SK-N-SH (cell line): ENCODE results near the gene PBLD. TPM values are rescaled to one million over a fixed set of nuclear protein-coding genes. Genes with fewer than 3 reads are reported as not detected.

ENCODE experiments used
- CTCF ChIA-PET: fragments of 300-600, 350-600 bp; formaldehyde crosslinking; extraction: SDS; loops from one replicate; lab custom pipeline; 2021; lab: Yijun Ruan, JAX
- POLR2A ChIA-PET: fragments of 350-600 bp; sonication (Branson Sonifier 250); formaldehyde crosslinking; extraction: SDS; loops from one replicate; lab custom pipeline; 2020; ENCODE audit warnings: antibody characterized with exemption, inconsistent platforms; lab: Yijun Ruan, JAX
- DNase-seq: peaks from one replicate; pipeline ENCODE4 v3.0.0; 2012
- H2AFZ ChIP-seq: fragments of 200-600 bp; sonication (generic); 2 replicates; pipeline ENCODE4 v1.8.1; 2016; ENCODE audit warnings: antibody characterized with exemption, mild to moderate bottlenecking, low read depth
- H3F3A ChIP-seq: fragments of 200-600 bp; sonication (generic); replicated peaks from 2 replicates; pipeline ENCODE3; 2016; ENCODE audit warnings: antibody characterized with exemption, mild to moderate bottlenecking; ENCODE audit not compliant: insufficient read depth
- H3K27ac ChIP-seq, 2 experiments: fragments of 200-500 bp in 1 of 2; fragments of 200-600 bp in 1 of 2; sonication (Bioruptor generic) in 1 of 2; sonication (generic), shearing (Covaris generic) in 1 of 2; 2 replicates each; pipeline versions ENCODE4 v1.5.1 to v1.6.1; 2014 to 2016; ENCODE audit warnings: low read depth in 2 of 2, inconsistent platforms in 1 of 2, low read length in 1 of 2, mild to moderate bottlenecking in 1 of 2, mixed read lengths in 1 of 2
- H3K27me3 ChIP-seq: fragments of 200-600 bp; sonication (generic), shearing (Covaris generic); 2 replicates; pipeline ENCODE4 v1.6.1; 2016; ENCODE audit warnings: mixed run types; ENCODE audit not compliant: insufficient read depth
- H3K36me3 ChIP-seq, 2 experiments: fragments of 200-500 bp in 1 of 2; fragments of 200-600 bp in 1 of 2; sonication (Bioruptor generic) in 1 of 2; sonication (generic) in 1 of 2; replicated peaks in 1 of 2; 2 replicates each; pipeline versions ENCODE3 to v1.5.1; 2014 to 2016; ENCODE audit warnings: low read length in 1 of 2, mild to moderate bottlenecking in 1 of 2; ENCODE audit not compliant: insufficient read depth in 2 of 2, control insufficient read depth in 1 of 2
- H3K4me1 ChIP-seq, 2 experiments: fragments of 200-500 bp in 1 of 2; fragments of 200-600 bp in 1 of 2; sonication (Bioruptor generic) in 1 of 2; sonication (generic), shearing (Covaris generic) in 1 of 2; 2 replicates each; pipeline versions ENCODE4 v1.5.1 to v1.6.1; 2014 to 2016; ENCODE audit warnings: low read depth in 1 of 2, low read length in 1 of 2, mixed run types in 1 of 2; ENCODE audit not compliant: insufficient read depth in 2 of 2, control insufficient read depth in 1 of 2
- H3K4me2 ChIP-seq: fragments of 200-600 bp; sonication (generic), shearing (Covaris generic); 2 replicates; pipeline ENCODE4 v1.6.1; 2017; ENCODE audit warnings: mixed run types
- H3K4me3 ChIP-seq, 2 experiments: fragments of 200-500 bp in 1 of 2; fragments of 200-600 bp in 1 of 2; sonication (Bioruptor generic) in 1 of 2; sonication (generic), shearing (Covaris generic) in 1 of 2; 2 replicates each; pipeline versions ENCODE4 v1.5.1 to v1.8.1; 2014 to 2016; ENCODE audit warnings: low read depth in 2 of 2, inconsistent platforms in 1 of 2, low read length in 1 of 2, mild to moderate bottlenecking in 1 of 2, mixed read lengths in 1 of 2, moderate library complexity in 1 of 2
- H3K79me2 ChIP-seq: fragments of 200-600 bp; sonication (generic); 2 replicates; pipeline ENCODE4 v1.8.1; 2017; ENCODE audit warnings: mild to moderate bottlenecking; ENCODE audit not compliant: insufficient read depth
- H3K9ac ChIP-seq: fragments of 200-600 bp; sonication (generic); 2 replicates; pipeline ENCODE4 v1.6.1; 2017; ENCODE audit warnings: mixed run types
- H3K9me2 ChIP-seq: fragments of 200-600 bp; sonication (generic); 2 replicates; pipeline ENCODE4 v1.6.1; 2017; ENCODE audit warnings: mixed run types
- H3K9me3 ChIP-seq: fragments of 200-600 bp; sonication (generic); 2 replicates; pipeline ENCODE4 v1.6.1; 2017; ENCODE audit warnings: mixed run types, mild to moderate bottlenecking, moderate library complexity
- H4K20me1 ChIP-seq: fragments of 200-600 bp; sonication (generic); 2 replicates; pipeline ENCODE4 v1.6.1; 2017; ENCODE audit warnings: mild to moderate bottlenecking, mixed run types; ENCODE audit not compliant: insufficient read depth
- CHD2 ChIP-seq: fragments of 150-350 bp; IDR thresholded peaks from 2 replicates; pipeline ENCODE4 v1.6.1; 2018; ENCODE audit warnings: low read length; ENCODE audit not compliant: partially characterized antibody
- CTCF ChIP-seq: fragments of 200-600 bp; sonication (generic); IDR thresholded peaks from 2 replicates; pipeline ENCODE4 v1.6.1; 2017; ENCODE audit warnings: antibody characterized with exemption, mild to moderate bottlenecking, moderate library complexity
- EP300 ChIP-seq, 2 experiments: IDR thresholded peaks; 2 replicates each; pipeline versions ENCODE4 v1.4.0 to v1.6.1; 2012; ENCODE audit warnings: borderline replicate concordance in 1 of 2, low read depth in 1 of 2, low read length in 1 of 2
- EZH2phosphoT487 ChIP-seq: fragments of 200-600 bp; sonication (generic); IDR thresholded peaks from 2 replicates; pipeline ENCODE4 v1.6.1; 2017; ENCODE audit warnings: low read depth, mixed run types, mild to moderate bottlenecking, antibody characterized with exemption, moderate library complexity, borderline replicate concordance
- FOSL2 ChIP-seq: IDR thresholded peaks from 2 replicates; pipeline ENCODE4 v1.4.0; 2012; ENCODE audit warnings: low read depth, mild to moderate bottlenecking, moderate library complexity, borderline replicate concordance
- FOXJ3 ChIP-seq: sonication (generic); formaldehyde crosslinking; IDR thresholded peaks from 2 replicates; pipeline ENCODE4 v1.5.1; 2020; ENCODE audit warnings: mild to moderate bottlenecking, missing genetic modification reagents
- GABPA ChIP-seq: IDR thresholded peaks from 2 replicates; pipeline ENCODE4 v1.4.0; 2012; ENCODE audit warnings: low read depth, mild to moderate bottlenecking
- GATA2 ChIP-seq: sonication (generic); formaldehyde crosslinking; IDR thresholded peaks from 2 replicates; pipeline ENCODE4 v1.5.0; 2020; ENCODE audit warnings: mild to moderate bottlenecking, missing genetic modification reagents
- MEF2A ChIP-seq: IDR thresholded peaks from 2 replicates; pipeline ENCODE4 v1.4.0; 2012; ENCODE audit warnings: low read depth, borderline replicate concordance
- MXI1 ChIP-seq: IDR thresholded peaks from 2 replicates; pipeline ENCODE4 v1.6.1; 2012; ENCODE audit warnings: mild to moderate bottlenecking, low read depth, low read length, improper control_type of control experiment
- NRF1 ChIP-seq: IDR thresholded peaks from 2 replicates; pipeline ENCODE4 v1.6.1; 2012; ENCODE audit warnings: low read depth, mild to moderate bottlenecking, low read length
- PBX3 ChIP-seq: IDR thresholded peaks from 2 replicates; pipeline ENCODE4; 2012
- RXRA ChIP-seq: IDR thresholded peaks from 2 replicates; pipeline ENCODE4 v1.4.0; 2012; ENCODE audit warnings: low read depth, mild to moderate bottlenecking, borderline replicate concordance
- TCF12 ChIP-seq: IDR thresholded peaks from 2 replicates; pipeline ENCODE4 v1.4.0; 2012
- USF2 ChIP-seq: fragments of 150-350 bp; IDR thresholded peaks from 2 replicates; pipeline ENCODE4 v1.6.1; 2017; ENCODE audit warnings: antibody characterized with exemption, low read length, low read depth, borderline replicate concordance
- YY1 ChIP-seq: IDR thresholded peaks from 2 replicates; pipeline ENCODE4 v1.4.0; 2012; ENCODE audit warnings: low read depth, mild to moderate bottlenecking
- ZBTB33 ChIP-seq: IDR thresholded peaks from 2 replicates; pipeline ENCODE4 v1.4.0; 2012; ENCODE audit warnings: low read depth, borderline replicate concordance
- WGBS: methylation state at CpG from one replicate; pipeline ENCODE4 v1.1.6; 2017; ENCODE audit warnings: low lambda C conversion rate; 5-methylcytosine and 5-hydroxymethylcytosine counted together
- polyA plus RNA-seq, 3 experiments: library from polyadenylated mRNA; depleted of rRNA; stranded (reverse); fragments of >200 nt; gene quantifications; 2 replicates each; pipeline ENCODE4 v1.2.3, GENCODE V29; 2012

PBLD gene
- polyA plus RNA-seq, 1 of the 3 experiments (the other 2 are of a cell fraction): 0.94 TPM

- TF ChIP-seq CTCF: no peak
- TF ChIP-seq ZBTB33: no peak
- TF ChIP-seq GABPA: no peak
- no peak for TF ChIP-seq YY1
- TF ChIP-seq, all 33 proteins: peak for 0
Observed at GRCh38 chr10:68371604-68372003, 38.9 kb upstream of the PBLD start (continued).

GRCh38 chr10:68367121-68367520 lies 34.4 kb upstream of the PBLD start:
- CTCF ChIA-PET: no interaction called here
- Histone ChIP-seq H3K4me2 (no peak overlapping the region), H3K36me3 (peaks cover 21 to 71% of the 10 kb centered on the region in 2 experiments), H3K4me3 (no peak overlapping the region), H3K9ac (no peak overlapping the region), H3K4me1 (no peaks in the 10 kb centered on the region), H3K27me3 (no peaks in the 10 kb centered on the region), H3K9me3 (peaks cover 5% of the 10 kb centered on the region; the same call in 1 of the 2 replicates), H2AFZ (no peak overlapping the region), H3K9me2 (no peaks in the 10 kb centered on the region), H4K20me1 (no peaks in the 10 kb centered on the region), H3K79me2 (no peaks in the 10 kb centered on the region), H3K27ac (no peak overlapping the region), H3F3A (peaks cover 18% of the 10 kb centered on the region)
- POLR2A ChIA-PET: no interaction called here
- no peak for DNase-seq
- WGBS: 92% methylated on average over 2 of the region's 2 CpGs
- no peak for TF ChIP-seq FOSL2

- no peaks in the 10 kb centered on the region for H3K27me3 ChIP-seq
- no peak overlapping the region for H3K9ac ChIP-seq
- H3K9me2 ChIP-seq: no peaks in the 10 kb centered on the region
- TF ChIP-seq MXI1 (no peak), CTCF (no peak), USF2 (no peak), EZH2phosphoT487 (no peak), EP300 (IDR thresholded peaks at IDR 0.05; ENCODE audit: borderline replicate concordance in 1 of 2, low read depth in 1 of 2, low read length in 1 of 2) (no peak), FOSL2 (no peak), PBX3 (no peak), RXRA (no peak), CHD2 (no peak), NRF1 (no peak), MEF2A (no peak), TCF12 (no peak), GATA2 (CRISPR knock-in tag) (no peak), FOXJ3 (no peak)
- ChIA-PET CTCF (interaction anchor here (0.7 kb wide), 1 partner anchor 955 kb away, joined by 3 read pairs; no protein-coding TSS in a partner anchor), POLR2A (no interaction called here)
- H3K4me1 ChIP-seq: no peaks in the 10 kb centered on the region
- peaks cover 1% of the 10 kb centered on the region; the same call in 1 of the 2 replicates for H3K9me3 ChIP-seq
- no peak overlapping the region for H2AFZ ChIP-seq
- no peak for DNase-seq
- H3K79me2 ChIP-seq: no peaks in the 10 kb centered on the region
- H3K27ac ChIP-seq: no peak overlapping the region
- H3K4me3 ChIP-seq: no peak overlapping the region
- H3F3A ChIP-seq: peaks cover 18% of the 10 kb centered on the region
- no peaks in the 10 kb centered on the region for H4K20me1 ChIP-seq
- peaks cover 26 to 69% of the 10 kb centered on the region in 2 experiments for H3K36me3 ChIP-seq
- H3K4me2 ChIP-seq: no peak overlapping the region
- WGBS: 99% methylated on average over 5 of the region's 5 CpGs
Observed at GRCh38 chr10:68366600-68366999, 33.9 kb upstream of the PBLD start.
